HCT116 (cell line): Measurements from ENCODE around the gene MCF2L2. TPM values are rescaled to one million over a fixed set of nuclear protein-coding genes. Genes with fewer than 3 reads are reported as not detected.

Experiments used
- ATAC-seq: fragments of 200-7000 bp; cut with Tn5 transposase; 2 replicates; pipeline ENCODE4 v1.9.1; 2020; ENCODE audit warnings: mild to moderate bottlenecking, moderate library complexity
- BruUV-seq: library from RNA; stranded (reverse); fragments of 400-500 nt; replicated peaks from 2 replicates; lab custom pipeline; 2021; lab: Mats Ljungman, UMichigan
- CTCF ChIA-PET: fragments of 300-600 bp; sonication (Branson Sonifier 250); formaldehyde crosslinking; loops from one replicate; lab custom pipeline; 2021; ENCODE audit warnings: antibody characterized with exemption; lab: Charles Lee
- POLR2A ChIA-PET: fragments of 300-600, 350-600 bp; sonication (Branson Sonifier 250); formaldehyde crosslinking; loops from one replicate; lab custom pipeline; 2021; ENCODE audit warnings: antibody characterized with exemption; lab: Charles Lee
- RAD21 ChIA-PET, 2 experiments: fragments of 300-600 bp; sonication (Branson Sonifier 250); formaldehyde crosslinking; loops; one replicate each; lab custom pipeline; 2023; ENCODE audit warnings: low total read pairs in 2 of 2; ENCODE audit not compliant: uncharacterized antibody in 2 of 2, unreplicated experiment in 2 of 2, low non-redundant PET in 1 of 2; lab: Charles Lee
- DNase-seq: peaks from one replicate; pipeline ENCODE4 v3.0.0-alpha.2; 2010; ENCODE audit warnings: low read depth, low spot score
- H2AFZ ChIP-seq: fragments of 200-600 bp; shearing (Covaris generic), sonication (generic); 2 replicates; pipeline ENCODE4 v1.6.1; 2017; ENCODE audit warnings: low read depth, mixed run types, mixed read lengths, antibody characterized with exemption, low read length; ENCODE audit not compliant: poor library complexity, severe bottlenecking
- H3K27ac ChIP-seq: 2 replicates; pipeline ENCODE4 v1.5.1; 2012; ENCODE audit warnings: low read depth, low read length
- H3K27me3 ChIP-seq: fragments of 200-600 bp; sonication (generic); 2 replicates; pipeline ENCODE4 v1.6.1; 2016; ENCODE audit warnings: mixed run types, low read length, mixed read lengths; ENCODE audit not compliant: insufficient read depth
- H3K36me3 ChIP-seq, 2 experiments: fragments of 200-500 bp in 1 of 2; fragments of 200-600 bp in 1 of 2; sonication (Bioruptor generic) in 1 of 2; sonication (generic) in 1 of 2; 2 replicates each; pipeline versions ENCODE4 v1.5.1 to v1.6.1; 2014 to 2016; ENCODE audit warnings: low read length in 2 of 2, inconsistent platforms in 1 of 2, mixed read lengths in 1 of 2, mixed run types in 1 of 2; ENCODE audit not compliant: insufficient read depth in 2 of 2, control insufficient read depth in 1 of 2
- H3K4me1 ChIP-seq, 2 experiments: fragments of 200-600 bp in 1 of 2; sonication (generic) in 1 of 2; 2 replicates each; pipeline versions ENCODE4 v1.5.1 to v1.6.1; 2012 to 2017; ENCODE audit warnings: low read length in 2 of 2, inconsistent platforms in 1 of 2, mild to moderate bottlenecking in 1 of 2, mixed read lengths in 1 of 2, mixed run types in 1 of 2, moderate library complexity in 1 of 2; ENCODE audit not compliant: insufficient read depth in 2 of 2, control insufficient read depth in 1 of 2
- H3K4me2 ChIP-seq: fragments of 200-600 bp; sonication (generic); 2 replicates; pipeline ENCODE4 v1.6.1; 2017; ENCODE audit warnings: mixed run types, low read length, mixed read lengths
- H3K4me3 ChIP-seq, 2 experiments: fragments of 200-600 bp in 1 of 2; sonication (generic) in 1 of 2; replicated peaks in 1 of 2; 2 replicates each; pipeline ENCODE4 v1.5.1; 2011 to 2016; ENCODE audit warnings: low read length in 2 of 2, control low read depth in 1 of 2, low read depth in 1 of 2, mild to moderate bottlenecking in 1 of 2, mixed read lengths in 1 of 2, mixed run types in 1 of 2
- H3K79me2 ChIP-seq: fragments of 200-600 bp; sonication (generic); 2 replicates; pipeline ENCODE4 v1.6.1; 2017; ENCODE audit warnings: mild to moderate bottlenecking, mixed run types, low read length, moderate library complexity, mixed read lengths; ENCODE audit not compliant: insufficient read depth
- H3K9ac ChIP-seq: fragments of 200-600 bp; sonication (generic); 2 replicates; pipeline ENCODE4 v1.6.1; 2016; ENCODE audit warnings: low read length, mixed read lengths
- H3K9me2 ChIP-seq: fragments of 200-600 bp; sonication (generic), shearing (Covaris generic); 2 replicates; pipeline ENCODE4 v1.6.1; 2017; ENCODE audit warnings: mixed run types, mild to moderate bottlenecking, moderate library complexity; ENCODE audit not compliant: insufficient read depth
- H3K9me3 ChIP-seq, 2 experiments: fragments of 200-500 bp in 1 of 2; fragments of 200-600 bp in 1 of 2; sonication (Bioruptor generic) in 1 of 2; sonication (generic) in 1 of 2; 2 replicates each; pipeline ENCODE4 v1.6.1; 2014 to 2017; ENCODE audit warnings: low read length in 2 of 2, mixed read lengths in 2 of 2, inconsistent platforms in 1 of 2, low read depth in 1 of 2, mild to moderate bottlenecking in 1 of 2, mixed run types in 1 of 2, moderate library complexity in 1 of 2; ENCODE audit not compliant: control insufficient read depth in 1 of 2, insufficient read depth in 1 of 2
- H4K20me1 ChIP-seq: fragments of 200-600 bp; sonication (generic), shearing (Covaris generic); 2 replicates; pipeline ENCODE4 v1.6.1; 2017; ENCODE audit warnings: mixed run types, mild to moderate bottlenecking, moderate library complexity; ENCODE audit not compliant: insufficient read depth
- CBX3 ChIP-seq: IDR thresholded peaks from 2 replicates; pipeline ENCODE4 v1.6.1; 2012; ENCODE audit warnings: low read depth
- CEBPB ChIP-seq: IDR thresholded peaks from 2 replicates; pipeline ENCODE4 v1.6.1; 2012; ENCODE audit warnings: low read depth
- EGR1 ChIP-seq: IDR thresholded peaks from 2 replicates; pipeline ENCODE4 v1.6.1; 2012; ENCODE audit warnings: low read depth
- ELF1 ChIP-seq: IDR thresholded peaks from 2 replicates; pipeline ENCODE4 v1.6.1; 2012; ENCODE audit warnings: low read depth, borderline replicate concordance
- EZH2 ChIP-seq: fragments of 200-600 bp; sonication (generic); IDR thresholded peaks from 2 replicates; pipeline ENCODE4 v1.6.1; 2017; ENCODE audit warnings: antibody characterized with exemption, mixed run types
- EZH2phosphoT487 ChIP-seq: fragments of 200-600 bp; IDR thresholded peaks from 2 replicates; pipeline ENCODE4 v1.6.1; 2018; ENCODE audit warnings: antibody characterized with exemption, borderline replicate concordance
- JUND ChIP-seq: IDR thresholded peaks from 2 replicates; pipeline ENCODE4 v1.6.1; 2012
- MAX ChIP-seq: IDR thresholded peaks from 2 replicates; pipeline ENCODE4 v1.6.1; 2012
- POLR2AphosphoS5 ChIP-seq: IDR thresholded peaks from 2 replicates; pipeline ENCODE4 v1.6.1; 2011; ENCODE audit warnings: mild to moderate bottlenecking, low read depth, low read length, moderate library complexity
- RAD21 ChIP-seq: IDR thresholded peaks from 2 replicates; pipeline ENCODE4 v1.6.1; 2012; ENCODE audit warnings: low read depth, mild to moderate bottlenecking
- SIN3A ChIP-seq: IDR thresholded peaks from 2 replicates; pipeline ENCODE4 v1.6.1; 2012; ENCODE audit warnings: low read depth
- SP1 ChIP-seq: IDR thresholded peaks from 2 replicates; pipeline ENCODE4 v1.6.1; 2012; ENCODE audit warnings: low read depth
- SRF ChIP-seq: IDR thresholded peaks from 2 replicates; pipeline ENCODE4 v1.6.1; 2012; ENCODE audit warnings: low read depth
- TCF7L2 ChIP-seq: IDR thresholded peaks from 2 replicates; pipeline ENCODE4 v1.7.0; 2011; ENCODE audit warnings: borderline replicate concordance, inconsistent platforms; ENCODE audit not compliant: insufficient read depth, insufficient read length; ENCODE audit errors: extremely low read depth
- ZFX ChIP-seq: fragments of 450-650 bp; IDR thresholded peaks from 2 replicates; pipeline ENCODE4 v1.6.1; 2017
- ZNF274 ChIP-seq: fragments of 200-500 bp; sonication (Bioruptor generic); IDR thresholded peaks from 2 replicates; pipeline ENCODE4 v1.6.1; 2014; ENCODE audit warnings: mild to moderate bottlenecking, low read depth, low read length, inconsistent platforms
- intact Hi-C: fragments of 100-400 bp; cut with micrococcal nuclease; formaldehyde crosslinking; loops from 2 replicates; pipeline ENCODE4 v1.10.0; 2022
- total RNA-seq: library from RNA; stranded (reverse); gene quantifications from one replicate; pipeline ENCODE4 v1.2.1, GENCODE V29; 2021; ENCODE audit not compliant: unreplicated experiment
- TF ChIP-seq, protein P1 (sequence below): IDR thresholded peaks from 2 replicates; pipeline ENCODE4 v1.6.1; 2012
- TF ChIP-seq, protein P2 (sequence below): IDR thresholded peaks from 2 replicates; pipeline ENCODE4 v1.6.1; 2012; ENCODE audit warnings: low read depth
- TF ChIP-seq, protein P3 (sequence below): IDR thresholded peaks from 2 replicates; pipeline ENCODE4 v1.6.1; 2011; ENCODE audit warnings: mild to moderate bottlenecking, low read length, moderate library complexity; ENCODE audit not compliant: insufficient replicate concordance; ENCODE audit errors: extremely low read depth

MCF2L2 gene
- total RNA-seq, 1 experiment from 2014 or later, result 1.5 TPM

DNA sequence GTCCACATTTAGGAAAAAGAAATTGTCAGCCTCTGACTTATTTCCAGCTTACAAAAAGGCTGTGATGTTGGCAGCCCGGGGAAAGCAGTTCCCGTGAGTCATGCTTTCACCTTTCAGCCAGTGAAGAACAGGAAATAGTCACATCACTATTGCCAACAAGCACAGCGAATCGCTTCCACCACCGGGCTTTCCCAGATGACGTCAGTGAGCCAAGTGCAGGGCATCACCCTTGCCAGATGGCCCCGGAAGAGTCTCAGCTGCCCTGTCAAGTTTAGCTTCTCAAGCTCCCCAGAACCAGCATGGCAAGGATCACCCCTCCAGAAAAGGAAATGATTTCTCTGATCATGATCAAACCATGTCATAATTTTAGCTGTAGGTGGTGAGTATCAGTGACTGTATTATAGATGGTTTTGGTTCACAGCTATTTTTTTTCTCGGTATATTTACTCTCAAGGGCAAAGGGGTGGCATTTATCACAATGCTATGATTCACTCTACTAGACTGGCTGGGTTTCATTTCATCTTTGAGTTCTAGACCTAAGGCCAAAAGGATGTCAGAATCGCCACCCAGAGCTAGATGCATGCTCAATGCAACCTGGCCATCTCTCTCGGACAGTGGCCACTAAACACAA lies 142.5 kb downstream of the MCF2L2 start (continued):
- TF ChIP-seq SP1 (peak; percentile 81), ZNF274 (no peak)
- TF ChIP-seq, protein P1, sequence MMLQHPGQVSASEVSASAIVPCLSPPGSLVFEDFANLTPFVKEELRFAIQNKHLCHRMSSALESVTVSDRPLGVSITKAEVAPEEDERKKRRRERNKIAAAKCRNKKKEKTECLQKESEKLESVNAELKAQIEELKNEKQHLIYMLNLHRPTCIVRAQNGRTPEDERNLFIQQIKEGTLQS, result no peak

- ATAC-seq, result peak; percentile 39; the same call in 1 of the 2 replicates
- Histone ChIP-seq H3K9ac (peak overlapping the region; percentile 47), H3K4me1 (peaks cover 12 to 30% of the 10 kb centered on the region in 2 experiments), H3K36me3 (no peaks in the 10 kb centered on the region), H2AFZ (no peak overlapping the region), H3K9me3 (no peaks in the 10 kb centered on the region), H4K20me1 (no peaks in the 10 kb centered on the region), H3K27ac (peak overlapping the region; percentile 69; the same call in 1 of the 2 replicates), H3K4me3 (peak overlapping the region; percentile 35 to 50), H3K4me2 (peak overlapping the region; percentile 72), H3K79me2 (no peaks in the 10 kb centered on the region), H3K27me3 (no peaks in the 10 kb centered on the region), H3K9me2 (no peaks in the 10 kb centered on the region)
- BruUV-seq, result TSS peak; percentile 98
- ChIA-PET POLR2A (interaction anchor here (0.8 to 2.1 kb wide), 2 partner anchors 10 to 13 kb away, joined by 3 to 8 read pairs; no protein-coding TSS in a partner anchor), RAD21 (no interaction called here), CTCF (interaction anchor here (1.0 to 1.8 kb wide), 2 partner anchors 9 to 97 kb away, joined by 3 to 8 read pairs; no protein-coding TSS in a partner anchor)
- intact Hi-C loops, result no loop called here
- DNase-seq, result no peak
- no peak for TF ChIP-seq EGR1
- TF ChIP-seq MAX, result no peak
- no peak for TF ChIP-seq TCF7L2
- no peak for TF ChIP-seq EZH2
- TF ChIP-seq, protein P2, sequence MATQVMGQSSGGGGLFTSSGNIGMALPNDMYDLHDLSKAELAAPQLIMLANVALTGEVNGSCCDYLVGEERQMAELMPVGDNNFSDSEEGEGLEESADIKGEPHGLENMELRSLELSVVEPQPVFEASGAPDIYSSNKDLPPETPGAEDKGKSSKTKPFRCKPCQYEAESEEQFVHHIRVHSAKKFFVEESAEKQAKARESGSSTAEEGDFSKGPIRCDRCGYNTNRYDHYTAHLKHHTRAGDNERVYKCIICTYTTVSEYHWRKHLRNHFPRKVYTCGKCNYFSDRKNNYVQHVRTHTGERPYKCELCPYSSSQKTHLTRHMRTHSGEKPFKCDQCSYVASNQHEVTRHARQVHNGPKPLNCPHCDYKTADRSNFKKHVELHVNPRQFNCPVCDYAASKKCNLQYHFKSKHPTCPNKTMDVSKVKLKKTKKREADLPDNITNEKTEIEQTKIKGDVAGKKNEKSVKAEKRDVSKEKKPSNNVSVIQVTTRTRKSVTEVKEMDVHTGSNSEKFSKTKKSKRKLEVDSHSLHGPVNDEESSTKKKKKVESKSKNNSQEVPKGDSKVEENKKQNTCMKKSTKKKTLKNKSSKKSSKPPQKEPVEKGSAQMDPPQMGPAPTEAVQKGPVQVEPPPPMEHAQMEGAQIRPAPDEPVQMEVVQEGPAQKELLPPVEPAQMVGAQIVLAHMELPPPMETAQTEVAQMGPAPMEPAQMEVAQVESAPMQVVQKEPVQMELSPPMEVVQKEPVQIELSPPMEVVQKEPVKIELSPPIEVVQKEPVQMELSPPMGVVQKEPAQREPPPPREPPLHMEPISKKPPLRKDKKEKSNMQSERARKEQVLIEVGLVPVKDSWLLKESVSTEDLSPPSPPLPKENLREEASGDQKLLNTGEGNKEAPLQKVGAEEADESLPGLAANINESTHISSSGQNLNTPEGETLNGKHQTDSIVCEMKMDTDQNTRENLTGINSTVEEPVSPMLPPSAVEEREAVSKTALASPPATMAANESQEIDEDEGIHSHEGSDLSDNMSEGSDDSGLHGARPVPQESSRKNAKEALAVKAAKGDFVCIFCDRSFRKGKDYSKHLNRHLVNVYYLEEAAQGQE, result no peak
- TF ChIP-seq, protein P1, result no peak
- no peak for TF ChIP-seq SP1
- TF ChIP-seq ELF1, result no peak
- TF ChIP-seq SRF, result no peak
- TF ChIP-seq ZFX, result no peak
- TF ChIP-seq CEBPB, result no peak
- no peak for TF ChIP-seq CBX3
- TF ChIP-seq, protein P3, sequence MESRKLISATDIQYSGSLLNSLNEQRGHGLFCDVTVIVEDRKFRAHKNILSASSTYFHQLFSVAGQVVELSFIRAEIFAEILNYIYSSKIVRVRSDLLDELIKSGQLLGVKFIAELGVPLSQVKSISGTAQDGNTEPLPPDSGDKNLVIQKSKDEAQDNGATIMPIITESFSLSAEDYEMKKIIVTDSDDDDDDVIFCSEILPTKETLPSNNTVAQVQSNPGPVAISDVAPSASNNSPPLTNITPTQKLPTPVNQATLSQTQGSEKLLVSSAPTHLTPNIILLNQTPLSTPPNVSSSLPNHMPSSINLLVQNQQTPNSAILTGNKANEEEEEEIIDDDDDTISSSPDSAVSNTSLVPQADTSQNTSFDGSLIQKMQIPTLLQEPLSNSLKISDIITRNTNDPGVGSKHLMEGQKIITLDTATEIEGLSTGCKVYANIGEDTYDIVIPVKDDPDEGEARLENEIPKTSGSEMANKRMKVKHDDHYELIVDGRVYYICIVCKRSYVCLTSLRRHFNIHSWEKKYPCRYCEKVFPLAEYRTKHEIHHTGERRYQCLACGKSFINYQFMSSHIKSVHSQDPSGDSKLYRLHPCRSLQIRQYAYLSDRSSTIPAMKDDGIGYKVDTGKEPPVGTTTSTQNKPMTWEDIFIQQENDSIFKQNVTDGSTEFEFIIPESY, result no peak
- no peak for TF ChIP-seq JUND
- TF ChIP-seq EZH2phosphoT487, result no peak
- no peak for TF ChIP-seq POLR2AphosphoS5
- no peak for TF ChIP-seq SIN3A
- TF ChIP-seq RAD21, result no peak
- no peak for TF ChIP-seq ZNF274
These were observed 143.1 kb downstream of the MCF2L2 start for GRCh38 chr3:183285318-183285717.
